Neural progenitor cell (in vitro differentiated cells): ENCODE data around the gene CAMK1D. TPM values are rescaled to one million over a fixed set of nuclear protein-coding genes. Genes with fewer than 3 reads are reported as not detected.

ENCODE experiments used
- DNase-seq: peaks from one replicate; pipeline ENCODE4 v3.0.0-alpha.2; 2016; ENCODE audit warnings: low spot score
- H2AFZ ChIP-seq: fragments of 200-600 bp; sonication (generic); replicated peaks from 2 replicates; pipeline ENCODE4 v1.6.1; 2016; ENCODE audit warnings: antibody characterized with exemption
- H3F3A ChIP-seq: fragments of 200-600 bp; sonication (generic); 2 replicates; pipeline ENCODE4 v1.6.1; 2016; ENCODE audit warnings: antibody characterized with exemption, low read depth
- H3K27ac ChIP-seq: fragments of 200-600 bp; sonication (generic); 2 replicates; pipeline ENCODE4 v1.5.1; 2016; ENCODE audit warnings: mild to moderate bottlenecking
- H3K27me3 ChIP-seq: fragments of 200-600 bp; sonication (generic); 2 replicates; pipeline ENCODE4 v1.6.1; 2016; ENCODE audit warnings: mild to moderate bottlenecking, moderate library complexity
- H3K36me3 ChIP-seq: fragments of 200-600 bp; sonication (generic); 2 replicates; pipeline ENCODE4 v1.5.1; 2016
- H3K4me1 ChIP-seq: fragments of 200-600 bp; sonication (generic); 2 replicates; pipeline ENCODE4 v1.6.1; 2016; ENCODE audit warnings: mixed run types
- H3K4me2 ChIP-seq: fragments of 200-600 bp; sonication (generic); 2 replicates; pipeline ENCODE4 v1.6.1; 2016
- H3K4me3 ChIP-seq: fragments of 200-600 bp; sonication (generic); 2 replicates; pipeline ENCODE4 v1.5.1; 2016
- H3K79me2 ChIP-seq: fragments of 200-600 bp; sonication (generic); 2 replicates; pipeline ENCODE4 v1.6.1; 2016; ENCODE audit warnings: low read depth
- H3K9ac ChIP-seq: fragments of 200-600 bp; sonication (generic); 2 replicates; pipeline ENCODE4 v1.6.1; 2016
- H3K9me3 ChIP-seq: fragments of 200-600 bp; sonication (generic); 2 replicates; pipeline ENCODE4 v1.5.1; 2016; ENCODE audit warnings: low read depth
- H4K20me1 ChIP-seq: fragments of 200-600 bp; sonication (generic); 2 replicates; pipeline ENCODE4 v1.6.1; 2016; ENCODE audit warnings: low read depth
- H3K27ac Mint-ChIP-seq: 3 replicates; pipeline ENCODE4 v1.8.0; 2021; ENCODE audit warnings: mixed read lengths
- H3K27me3 Mint-ChIP-seq: 2 replicates; pipeline ENCODE4 v1.8.0; 2022; ENCODE audit warnings: low read depth, mild to moderate bottlenecking, inconsistent platforms, moderate library complexity, mixed read lengths; ENCODE audit not compliant: insufficient read depth
- H3K36me3 Mint-ChIP-seq: 3 replicates; pipeline ENCODE4 v1.8.0; 2021; ENCODE audit warnings: mixed read lengths
- H3K4me1 Mint-ChIP-seq: 3 replicates; pipeline ENCODE4 v1.8.0; 2021; ENCODE audit warnings: mixed read lengths
- H3K4me3 Mint-ChIP-seq: 3 replicates; pipeline ENCODE4 v1.8.0; 2021; ENCODE audit warnings: mild to moderate bottlenecking, moderate library complexity, mixed read lengths
- H3K9me3 Mint-ChIP-seq: 3 replicates; pipeline ENCODE4 v1.8.0; 2020; ENCODE audit warnings: mixed read lengths
- CTCF ChIP-seq: fragments of 200-600 bp; sonication (generic); IDR thresholded peaks from 2 replicates; pipeline ENCODE4 v1.5.1; 2017; ENCODE audit warnings: antibody characterized with exemption, mild to moderate bottlenecking
- EZH2 ChIP-seq: fragments of 200-600 bp; sonication (generic); IDR thresholded peaks from 2 replicates; pipeline ENCODE4 v1.6.1; 2017; ENCODE audit warnings: antibody characterized with exemption, mild to moderate bottlenecking, moderate library complexity
- EZH2phosphoT487 ChIP-seq: fragments of 200-600 bp; sonication (generic); IDR thresholded peaks from 2 replicates; pipeline ENCODE4 v1.6.1; 2017; ENCODE audit warnings: antibody characterized with exemption
- total RNA-seq: library from RNA; depleted of rRNA; stranded (reverse); fragments of >200 nt; gene quantifications from 2 replicates; pipeline ENCODE4 v1.2.3, GENCODE V29; 2015; ENCODE audit warnings: low replicate concordance

CAMK1D gene
- total RNA-seq, 1 donor from 2014 or later = 7.6 TPM

- TF ChIP-seq CTCF = no peak
- no peak for TF ChIP-seq EZH2phosphoT487
- TF ChIP-seq EZH2 = no peak
- Histone ChIP-seq H2AFZ (no peak overlapping the region), H3K9me3 (no peaks in the 10 kb centered on the region), H4K20me1 (no peaks in the 10 kb centered on the region), H3K9ac (no peak overlapping the region), H3K4me1 (peaks cover 38% of the 10 kb centered on the region), H3K4me3 (no peak overlapping the region), H3K27me3 (no peaks in the 10 kb centered on the region), H3K4me2 (peak overlapping the region; percentile 66), H3K36me3 (no peaks in the 10 kb centered on the region), H3K27ac (no peak overlapping the region), H3K79me2 (no peaks in the 10 kb centered on the region), H3F3A (peaks cover 27% of the 10 kb centered on the region)
- Mint-ChIP-seq H3K27ac (no peak overlapping the region), H3K36me3 (peaks cover 2% of the 10 kb centered on the region), H3K4me3 (no peak overlapping the region), H3K4me1 (peaks cover 20% of the 10 kb centered on the region), H3K9me3 (peaks cover 10% of the 10 kb centered on the region), H3K27me3 (no peaks in the 10 kb centered on the region)
- no peak for DNase-seq
Observed at GRCh38 chr10:12628153-12628552, 278.8 kb downstream of the CAMK1D start.

GRCh38 chr10:12628964-12629766 lies 279.8 kb downstream of the CAMK1D start:
- peak; percentile 88 for DNase-seq
- Histone ChIP-seq H2AFZ (peak overlapping the region; percentile 3), H3K27ac (peak overlapping the region; percentile 68), H3K4me2 (peak overlapping the region; percentile 66), H3K79me2 (no peaks in the 10 kb centered on the region), H3F3A (peaks cover 27% of the 10 kb centered on the region), H3K9me3 (no peaks in the 10 kb centered on the region), H3K36me3 (no peaks in the 10 kb centered on the region), H3K27me3 (no peaks in the 10 kb centered on the region), H3K4me3 (no peak overlapping the region), H4K20me1 (no peaks in the 10 kb centered on the region), H3K9ac (no peak overlapping the region), H3K4me1 (peaks cover 43% of the 10 kb centered on the region)
- TF ChIP-seq CTCF (no peak), EZH2 (no peak), EZH2phosphoT487 (no peak)
- Mint-ChIP-seq H3K4me3 (no peak overlapping the region), H3K27me3 (no peaks in the 10 kb centered on the region), H3K27ac (peak overlapping the region; percentile 32), H3K4me1 (peaks cover 20% of the 10 kb centered on the region), H3K36me3 (peaks cover 2% of the 10 kb centered on the region), H3K9me3 (peaks cover 8% of the 10 kb centered on the region)

GRCh38 chr10:12629767-12630165 lies 280.4 kb downstream of the CAMK1D start:
- Histone ChIP-seq H3K9me3 (no peaks in the 10 kb centered on the region), H3K9ac (no peak overlapping the region), H3K27ac (peak overlapping the region; percentile 32), H3K4me3 (no peak overlapping the region), H3K79me2 (no peaks in the 10 kb centered on the region), H4K20me1 (no peaks in the 10 kb centered on the region), H3K36me3 (no peaks in the 10 kb centered on the region), H3K4me1 (peaks cover 49% of the 10 kb centered on the region), H3F3A (peaks cover 27% of the 10 kb centered on the region), H3K27me3 (no peaks in the 10 kb centered on the region), H2AFZ (peak overlapping the region; percentile 3), H3K4me2 (peak overlapping the region; percentile 59)
- TF ChIP-seq EZH2 (no peak), EZH2phosphoT487 (no peak), CTCF (no peak)
- H3K27ac Mint-ChIP-seq = peak overlapping the region; percentile 77
- H3K27me3 Mint-ChIP-seq = no peaks in the 10 kb centered on the region
- H3K36me3 Mint-ChIP-seq = peaks cover 2% of the 10 kb centered on the region
- peaks cover 2% of the 10 kb centered on the region for H3K9me3 Mint-ChIP-seq
- H3K4me1 Mint-ChIP-seq = peaks cover 20% of the 10 kb centered on the region
- H3K4me3 Mint-ChIP-seq = no peak overlapping the region
- no peak for DNase-seq
